ENCODE results near the gene MPEG1. TPM values are rescaled to one million over a fixed set of nuclear protein-coding genes. Genes with fewer than 3 reads are reported as not detected.

The MPEG1 gene
- total and polyA plus RNA-seq, 2 of the 4 experiments (the other 2 are of a cell fraction) = not detected

DNA sequence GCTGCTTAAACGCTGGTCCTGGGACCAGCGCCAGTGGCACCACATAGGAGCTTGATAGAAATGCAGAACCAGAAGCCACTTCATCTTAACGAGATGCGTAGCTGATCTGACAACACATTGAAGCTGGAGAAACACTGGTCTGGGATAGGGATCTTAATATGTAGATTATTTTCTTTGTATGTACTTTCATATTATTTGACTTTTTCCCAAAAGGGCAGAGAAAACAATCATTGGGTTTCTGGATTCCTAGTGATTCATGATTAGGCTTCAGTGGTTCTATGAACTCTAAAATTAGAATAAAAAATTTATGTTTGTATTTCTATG, 12.3 kb downstream of the MPEG1 start:
- WGBS, 2 experiments (ENCODE audit: extremely low coverage in 2 of 2, insufficient read length in 1 of 2) = no CpG with 5 or more reads among the region's 4 CpGs
- H3K27me3 ChIP-seq (ENCODE audit: control insufficient read depth, insufficient read depth, low read length) = no peaks in the 10 kb centered on the region
- peaks cover 38% of the 10 kb centered on the region for H3K36me3 ChIP-seq (ENCODE audit: control insufficient read depth, insufficient read depth, low read length)
- H4K91ac ChIP-seq (ENCODE audit: insufficient read depth, low read depth, low read length) = no peak overlapping the region
- no peak overlapping the region for H3K9ac ChIP-seq (ENCODE audit: low read depth, low read length)
- H2BK15ac ChIP-seq (ENCODE audit: low read depth, low read length) = no peak overlapping the region
- H4K5ac ChIP-seq (ENCODE audit: low read depth, low read length) = no peak overlapping the region
- peaks cover 18% of the 10 kb centered on the region; the same call in 1 of the 2 replicates for H3K9me1 ChIP-seq (ENCODE audit: insufficient read depth, low read length)
- BruUV-seq (replicated peaks) = no TSS peak
- peaks cover 9% of the 10 kb centered on the region for H3K4me1 ChIP-seq (ENCODE audit: control insufficient read depth, insufficient read depth, low read length)
- ChIA-PET POLR2A (ENCODE audit: unreplicated experiment) (no interaction called here), CTCF (no interaction called here)
- H3K56ac ChIP-seq (ENCODE audit: extremely low read depth, insufficient read depth, low read length) = no peak overlapping the region
- no peak overlapping the region for H2BK5ac ChIP-seq (ENCODE audit: low read depth, low read length, poor library complexity, severe bottlenecking)
- no peak overlapping the region for H2BK120ac ChIP-seq (ENCODE audit: low read depth, low read length)
- H3K27ac ChIP-seq (ENCODE audit: insufficient read depth, low read length) = no peak overlapping the region
- H3K14ac ChIP-seq (replicated peaks; ENCODE audit: low read depth, low read length) = no peak overlapping the region
- H3K9me3 ChIP-seq (ENCODE audit: control insufficient read depth, insufficient read depth, low read length) = no peaks in the 10 kb centered on the region
- H3K4ac ChIP-seq (ENCODE audit: low read depth, low read length) = no peak overlapping the region
- TF ChIP-seq, protein P1, sequence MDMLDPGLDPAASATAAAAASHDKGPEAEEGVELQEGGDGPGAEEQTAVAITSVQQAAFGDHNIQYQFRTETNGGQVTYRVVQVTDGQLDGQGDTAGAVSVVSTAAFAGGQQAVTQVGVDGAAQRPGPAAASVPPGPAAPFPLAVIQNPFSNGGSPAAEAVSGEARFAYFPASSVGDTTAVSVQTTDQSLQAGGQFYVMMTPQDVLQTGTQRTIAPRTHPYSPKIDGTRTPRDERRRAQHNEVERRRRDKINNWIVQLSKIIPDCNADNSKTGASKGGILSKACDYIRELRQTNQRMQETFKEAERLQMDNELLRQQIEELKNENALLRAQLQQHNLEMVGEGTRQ (IDR thresholded peaks at IDR 0.05; ENCODE audit: low read depth, low read length) = no peak
- TF ChIP-seq NFE2L2 (IDR thresholded peaks at IDR 0.05; ENCODE audit: low read depth, low read length) = no peak
- TF ChIP-seq SMC3 (IDR thresholded peaks at IDR 0.05; ENCODE audit: low read depth, low read length) = no peak
- no peak for TF ChIP-seq POLR2A (IDR thresholded peaks at IDR 0.05; ENCODE audit: low read depth, low read length)
- TF ChIP-seq CEBPB (IDR thresholded peaks at IDR 0.05; ENCODE audit: low read depth, low read length) = no peak
- no peak for TF ChIP-seq MAFK (IDR thresholded peaks at IDR 0.05; ENCODE audit: low read depth, low read length)
- H4K8ac ChIP-seq (ENCODE audit: low read depth in 2 of 2, low read length in 2 of 2) = no peak overlapping the region
- H3K18ac ChIP-seq (ENCODE audit: low read depth, low read length) = no peak overlapping the region
- H4K20me1 ChIP-seq (ENCODE audit: insufficient read depth, low read length) = no peaks in the 10 kb centered on the region
- H2AK5ac ChIP-seq (ENCODE audit: low read depth, low read length) = no peak overlapping the region
- no peak overlapping the region for H2AFZ ChIP-seq (replicated peaks; ENCODE audit: low read length, poor library complexity)
- H3K4me2 ChIP-seq (ENCODE audit: low read depth, low read length) = no peak overlapping the region
- H2BK20ac ChIP-seq (ENCODE audit: low read depth, low read length) = no peak overlapping the region
- dilution Hi-C loops (cut with HindIII; ENCODE audit: low sequenced_read_pairs, unreplicated experiment) (no loop called here), intact Hi-C loops (cut with micrococcal nuclease) (no loop called here), in situ Hi-C loops (cut with MboI; ENCODE audit: low sequenced_read_pairs) (no loop called here)
- ATAC-seq (ENCODE audit: low read depth) (no peak), DNase-seq (no peak)
- H2AK9ac ChIP-seq (replicated peaks; ENCODE audit: low read depth, low read length, poor library complexity) = no peak overlapping the region
- H3K23ac ChIP-seq (ENCODE audit: low read depth, low read length) = no peak overlapping the region
- H3K79me1 ChIP-seq (ENCODE audit: low read depth in 1 of 2, low read length in 2 of 2) = no peaks in the 10 kb centered on the region
- H3K4me3 ChIP-seq (ENCODE audit: insufficient read depth, low read depth, low read length) = no peak overlapping the region
